Panc1 (cell line): ENCODE results near the gene RBPJL. TPM values are rescaled to one million over a fixed set of nuclear protein-coding genes. Genes with fewer than 3 reads are reported as not detected.

Experiments
- ATAC-seq: fragments of 200-7000 bp; cut with Tn5 transposase; 2 replicates; pipeline ENCODE4 v1.9.1; 2020; ENCODE audit warnings: mild to moderate bottlenecking, moderate library complexity
- BruUV-seq: library from RNA; stranded (reverse); fragments of 400-500 nt; replicated peaks from 2 replicates; lab custom pipeline; 2021; lab: Mats Ljungman, UMichigan
- CTCF ChIA-PET: fragments of 300-600 bp; sonication (Branson Sonifier 250); formaldehyde crosslinking; loops from one replicate; lab custom pipeline; 2022; ENCODE audit warnings: antibody characterized with exemption; lab: Charles Lee
- POLR2A ChIA-PET: fragments of 300-600 bp; sonication (Branson Sonifier 250); formaldehyde crosslinking; loops from one replicate; lab custom pipeline; 2022; ENCODE audit warnings: antibody characterized with exemption; lab: Charles Lee
- DNase-seq: peaks from one replicate; pipeline ENCODE4 v3.0.0-alpha.2; 2010; ENCODE audit warnings: low read depth, low spot score
- H3K27ac ChIP-seq: 2 replicates; pipeline ENCODE4 v1.5.1; 2011; ENCODE audit warnings: mild to moderate bottlenecking, low read length, inconsistent platforms
- H3K27me3 ChIP-seq: fragments of 200-500 bp; sonication (Bioruptor generic); 2 replicates; pipeline ENCODE4 v1.6.0; 2014; ENCODE audit warnings: low read length, inconsistent platforms; ENCODE audit not compliant: control insufficient read depth, insufficient read depth
- H3K36me3 ChIP-seq: fragments of 200-500 bp; sonication (Bioruptor generic); 2 replicates; pipeline ENCODE4 v1.5.1; 2014; ENCODE audit warnings: inconsistent platforms, mild to moderate bottlenecking, low read length, moderate library complexity; ENCODE audit not compliant: control insufficient read depth, insufficient read depth
- H3K4me1 ChIP-seq: 2 replicates; pipeline ENCODE4 v1.5.1; 2011; ENCODE audit warnings: inconsistent platforms, mild to moderate bottlenecking, low read length, moderate library complexity; ENCODE audit not compliant: control insufficient read depth, insufficient read depth
- H3K4me3 ChIP-seq, 2 experiments: 2 replicates each; pipeline ENCODE4 v1.5.1; 2011 to 2012; ENCODE audit warnings: low read depth in 2 of 2, low read length in 2 of 2, mild to moderate bottlenecking in 2 of 2, inconsistent platforms in 1 of 2, moderate library complexity in 1 of 2
- H3K9me3 ChIP-seq: fragments of 200-500 bp; sonication (Bioruptor generic); 2 replicates; pipeline ENCODE4 v1.5.1; 2014; ENCODE audit warnings: low read depth, mild to moderate bottlenecking, inconsistent platforms, low read length, moderate library complexity; ENCODE audit not compliant: control insufficient read depth, insufficient read depth
- POLR2AphosphoS5 ChIP-seq: IDR thresholded peaks from 2 replicates; pipeline ENCODE4 v1.6.1; 2012; ENCODE audit warnings: mild to moderate bottlenecking, low read depth, low read length, moderate library complexity
- SIN3A ChIP-seq: IDR thresholded peaks from 2 replicates; pipeline ENCODE4 v1.6.1; 2012; ENCODE audit warnings: low read depth, mild to moderate bottlenecking, low read length, moderate library complexity, borderline replicate concordance; ENCODE audit not compliant: insufficient read depth
- TCF7L2 ChIP-seq: IDR thresholded peaks from 2 replicates; pipeline ENCODE4 v1.6.1; 2011; ENCODE audit warnings: mild to moderate bottlenecking, low read depth, low read length, inconsistent platforms
- in situ Hi-C: cut with HindIII; loops from 2 replicates; pipeline ENCODE4 v1.10.0; 2016; ENCODE audit warnings: low sequenced_read_pairs, low pct_unique_long_range_greater_than_20kb
- intact Hi-C: fragments of 100-400 bp; cut with micrococcal nuclease; formaldehyde crosslinking; loops from one replicate; pipeline ENCODE4 v1.10.0; 2022; ENCODE audit not compliant: unreplicated experiment
- total RNA-seq: library from RNA; stranded (reverse); gene quantifications from one replicate; pipeline ENCODE4 v1.2.1, GENCODE V29; 2021; ENCODE audit not compliant: unreplicated experiment
- TF ChIP-seq, protein P1 (sequence below), 2 experiments: IDR thresholded peaks; 2 replicates each; pipeline ENCODE4 v1.6.1; 2011 to 2012; ENCODE audit warnings: low read depth in 2 of 2, control low read depth in 1 of 2, low read length in 1 of 2, mild to moderate bottlenecking in 1 of 2, moderate library complexity in 1 of 2; ENCODE audit not compliant: insufficient read depth in 1 of 2
- TF ChIP-seq, protein P2 (sequence below): fragments of 450-650 bp; IDR thresholded peaks from 2 replicates; pipeline ENCODE4 v1.5.1; 2017; ENCODE audit warnings: mild to moderate bottlenecking

The RBPJL gene
- total RNA-seq, 1 experiment from 2014 or later, result 0.18 TPM

DNA sequence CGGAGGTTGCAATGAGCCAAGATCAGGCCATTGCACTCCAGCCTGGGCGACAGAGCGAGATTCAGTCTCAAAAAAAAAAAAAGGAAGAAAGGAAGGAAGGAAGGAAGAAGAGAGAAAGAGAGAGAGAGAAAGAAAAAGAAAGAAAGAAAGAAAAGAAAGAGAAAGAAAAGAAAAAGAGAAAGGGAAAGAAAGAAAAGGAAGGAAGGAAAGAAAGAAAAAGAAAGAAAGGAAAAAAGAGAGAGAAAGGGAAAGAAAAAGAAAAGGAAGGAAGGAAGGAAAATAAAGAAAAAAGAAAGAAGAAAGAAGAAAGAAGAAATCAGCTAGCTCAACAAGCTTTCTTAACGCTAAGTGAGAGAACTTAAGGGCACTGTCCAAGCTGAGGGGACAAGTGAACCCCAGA lies 9.0 kb downstream of the RBPJL start:
- CTCF ChIA-PET, result no interaction called here
- Histone ChIP-seq H3K27ac (no peak overlapping the region), H3K4me3 (no peak overlapping the region), H3K9me3 (no peaks in the 10 kb centered on the region), H3K27me3 (no peaks in the 10 kb centered on the region), H3K4me1 (peaks cover 8% of the 10 kb centered on the region), H3K36me3 (no peaks in the 10 kb centered on the region)
- DNase-seq, result no peak
- ATAC-seq, result no peak
- BruUV-seq, result no TSS peak
- in situ Hi-C loops (no loop called here), intact Hi-C loops (no loop called here)
- POLR2A ChIA-PET, result no interaction called here
- TF ChIP-seq, protein P1, sequence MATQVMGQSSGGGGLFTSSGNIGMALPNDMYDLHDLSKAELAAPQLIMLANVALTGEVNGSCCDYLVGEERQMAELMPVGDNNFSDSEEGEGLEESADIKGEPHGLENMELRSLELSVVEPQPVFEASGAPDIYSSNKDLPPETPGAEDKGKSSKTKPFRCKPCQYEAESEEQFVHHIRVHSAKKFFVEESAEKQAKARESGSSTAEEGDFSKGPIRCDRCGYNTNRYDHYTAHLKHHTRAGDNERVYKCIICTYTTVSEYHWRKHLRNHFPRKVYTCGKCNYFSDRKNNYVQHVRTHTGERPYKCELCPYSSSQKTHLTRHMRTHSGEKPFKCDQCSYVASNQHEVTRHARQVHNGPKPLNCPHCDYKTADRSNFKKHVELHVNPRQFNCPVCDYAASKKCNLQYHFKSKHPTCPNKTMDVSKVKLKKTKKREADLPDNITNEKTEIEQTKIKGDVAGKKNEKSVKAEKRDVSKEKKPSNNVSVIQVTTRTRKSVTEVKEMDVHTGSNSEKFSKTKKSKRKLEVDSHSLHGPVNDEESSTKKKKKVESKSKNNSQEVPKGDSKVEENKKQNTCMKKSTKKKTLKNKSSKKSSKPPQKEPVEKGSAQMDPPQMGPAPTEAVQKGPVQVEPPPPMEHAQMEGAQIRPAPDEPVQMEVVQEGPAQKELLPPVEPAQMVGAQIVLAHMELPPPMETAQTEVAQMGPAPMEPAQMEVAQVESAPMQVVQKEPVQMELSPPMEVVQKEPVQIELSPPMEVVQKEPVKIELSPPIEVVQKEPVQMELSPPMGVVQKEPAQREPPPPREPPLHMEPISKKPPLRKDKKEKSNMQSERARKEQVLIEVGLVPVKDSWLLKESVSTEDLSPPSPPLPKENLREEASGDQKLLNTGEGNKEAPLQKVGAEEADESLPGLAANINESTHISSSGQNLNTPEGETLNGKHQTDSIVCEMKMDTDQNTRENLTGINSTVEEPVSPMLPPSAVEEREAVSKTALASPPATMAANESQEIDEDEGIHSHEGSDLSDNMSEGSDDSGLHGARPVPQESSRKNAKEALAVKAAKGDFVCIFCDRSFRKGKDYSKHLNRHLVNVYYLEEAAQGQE (IDR thresholded peaks at IDR 0.05; ENCODE audit: insufficient read depth in 1 of 2, low read depth in 2 of 2, low read length in 1 of 2), result no peak
- TF ChIP-seq, protein P2, sequence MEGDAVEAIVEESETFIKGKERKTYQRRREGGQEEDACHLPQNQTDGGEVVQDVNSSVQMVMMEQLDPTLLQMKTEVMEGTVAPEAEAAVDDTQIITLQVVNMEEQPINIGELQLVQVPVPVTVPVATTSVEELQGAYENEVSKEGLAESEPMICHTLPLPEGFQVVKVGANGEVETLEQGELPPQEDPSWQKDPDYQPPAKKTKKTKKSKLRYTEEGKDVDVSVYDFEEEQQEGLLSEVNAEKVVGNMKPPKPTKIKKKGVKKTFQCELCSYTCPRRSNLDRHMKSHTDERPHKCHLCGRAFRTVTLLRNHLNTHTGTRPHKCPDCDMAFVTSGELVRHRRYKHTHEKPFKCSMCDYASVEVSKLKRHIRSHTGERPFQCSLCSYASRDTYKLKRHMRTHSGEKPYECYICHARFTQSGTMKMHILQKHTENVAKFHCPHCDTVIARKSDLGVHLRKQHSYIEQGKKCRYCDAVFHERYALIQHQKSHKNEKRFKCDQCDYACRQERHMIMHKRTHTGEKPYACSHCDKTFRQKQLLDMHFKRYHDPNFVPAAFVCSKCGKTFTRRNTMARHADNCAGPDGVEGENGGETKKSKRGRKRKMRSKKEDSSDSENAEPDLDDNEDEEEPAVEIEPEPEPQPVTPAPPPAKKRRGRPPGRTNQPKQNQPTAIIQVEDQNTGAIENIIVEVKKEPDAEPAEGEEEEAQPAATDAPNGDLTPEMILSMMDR, result no peak
- TF ChIP-seq TCF7L2 (no peak), POLR2AphosphoS5 (no peak), SIN3A (no peak)

DNA sequence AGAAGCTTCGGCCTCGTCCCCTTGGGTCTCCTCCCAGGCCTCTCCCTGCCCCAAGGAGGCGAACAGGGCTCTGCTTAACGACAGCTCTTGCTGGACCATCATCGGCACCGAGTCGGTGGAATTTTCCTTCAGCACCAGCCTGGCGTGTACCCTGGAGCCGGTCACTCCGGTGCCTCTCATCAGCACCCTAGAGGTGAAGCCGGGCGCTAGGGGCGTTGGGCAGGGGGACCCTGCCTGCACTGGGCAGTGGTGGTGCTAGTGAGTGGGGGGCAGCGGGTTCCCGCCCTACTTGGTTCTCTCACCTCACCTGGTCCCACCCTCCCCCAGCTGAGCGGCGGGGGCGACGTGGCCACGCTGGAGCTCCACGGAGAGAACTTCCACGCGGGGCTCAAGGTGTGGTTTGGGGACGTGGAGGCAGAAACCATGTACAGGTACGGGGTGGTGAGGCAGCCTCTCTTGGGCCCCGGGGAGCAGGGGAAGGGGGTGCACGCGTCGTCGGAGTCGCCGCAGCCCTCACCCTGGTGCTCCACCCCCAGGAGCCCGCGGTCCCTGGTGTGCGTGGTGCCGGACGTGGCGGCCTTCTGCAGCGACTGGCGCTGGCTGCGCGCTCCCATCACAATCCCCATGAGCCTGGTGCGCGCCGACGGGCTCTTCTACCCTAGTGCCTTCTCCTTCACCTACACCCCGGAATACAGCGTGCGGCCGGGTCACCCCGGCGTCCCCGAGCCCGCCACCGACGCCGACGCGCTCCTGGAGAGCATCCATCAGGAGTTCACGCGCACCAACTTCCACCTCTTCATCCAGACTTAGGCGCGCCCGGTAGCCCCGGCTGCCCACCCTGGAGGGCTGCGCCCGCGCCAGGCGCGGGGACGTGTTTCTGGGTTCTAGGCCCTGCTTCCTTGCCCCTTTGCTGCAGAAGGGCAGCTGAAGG lies 9.8 kb downstream of the RBPJL start:
- no peaks in the 10 kb centered on the region for H3K27me3 ChIP-seq
- ChIA-PET CTCF (no interaction called here), POLR2A (no interaction called here)
- H3K4me1 ChIP-seq, result peaks cover 11% of the 10 kb centered on the region
- no peaks in the 10 kb centered on the region for H3K36me3 ChIP-seq
- DNase-seq (no peak), ATAC-seq (no peak)
- no peaks in the 10 kb centered on the region for H3K9me3 ChIP-seq
- H3K4me3 ChIP-seq, result no peak overlapping the region
- no TSS peak for BruUV-seq
- in situ Hi-C loops, result no loop called here
- TF ChIP-seq POLR2AphosphoS5 (no peak), TCF7L2 (no peak), SIN3A (no peak)
- TF ChIP-seq, protein P1 (IDR thresholded peaks at IDR 0.05; ENCODE audit: insufficient read depth in 1 of 2, low read depth in 2 of 2, low read length in 1 of 2), result no peak
- TF ChIP-seq, protein P2, result no peak
- H3K27ac ChIP-seq, result no peak overlapping the region
- intact Hi-C loops, result no loop called here
